Ishikawa (cell line): Measurements from ENCODE around the gene YAP1.

Experiments used
- CEBPB ChIP-seq: IDR thresholded peaks from 2 replicates; pipeline ENCODE4 v1.6.1; 2012
- CREB1 ChIP-seq: IDR thresholded peaks from 2 replicates; pipeline ENCODE4 v1.6.1; 2012; ENCODE audit warnings: low read depth
- EP300 ChIP-seq: IDR thresholded peaks from 2 replicates; pipeline ENCODE4 v1.6.1; 2012; ENCODE audit warnings: borderline replicate concordance
- TAF1 ChIP-seq: IDR thresholded peaks from 2 replicates; pipeline ENCODE4 v1.6.1; 2012; ENCODE audit warnings: low read depth, mild to moderate bottlenecking
- TCF12 ChIP-seq: IDR thresholded peaks from 2 replicates; pipeline ENCODE4 v1.6.1; 2012; ENCODE audit warnings: low read depth
- YY1 ChIP-seq: IDR thresholded peaks from 2 replicates; pipeline ENCODE4 v1.6.1; 2012; ENCODE audit warnings: low read depth
- ZBTB7A ChIP-seq: IDR thresholded peaks from 2 replicates; pipeline ENCODE4 v1.6.1; 2012; ENCODE audit warnings: low read depth
- TF ChIP-seq, protein P1 (sequence below): IDR thresholded peaks from 2 replicates; pipeline ENCODE4 v1.6.1; 2012
- TF ChIP-seq, protein P2 (sequence below): IDR thresholded peaks from 2 replicates; pipeline ENCODE4 v1.6.1; 2012; ENCODE audit warnings: low read depth, mild to moderate bottlenecking

DNA sequence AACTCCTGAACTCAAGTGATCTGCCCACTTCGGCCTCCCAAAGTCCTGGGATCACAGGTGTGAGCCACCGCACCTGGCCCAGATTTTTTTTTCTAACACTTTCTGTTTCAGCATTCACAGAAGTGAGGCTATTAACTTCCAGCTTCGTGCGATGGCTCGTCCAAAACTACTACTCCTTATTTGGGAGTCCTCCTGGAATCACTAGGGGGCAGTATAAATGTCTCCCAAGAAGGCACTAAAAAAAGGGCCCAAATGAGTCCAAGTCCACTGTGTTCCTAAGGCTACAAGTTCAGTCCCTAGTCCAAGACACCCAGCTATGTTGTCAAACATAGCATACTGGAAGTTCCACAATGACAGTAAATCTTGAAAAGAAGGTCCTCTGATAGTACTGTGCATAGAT, 143.8 kb downstream of the YAP1 start:
- TF ChIP-seq EP300: no peak
- no peak for TF ChIP-seq TAF1
- TF ChIP-seq, protein P1, sequence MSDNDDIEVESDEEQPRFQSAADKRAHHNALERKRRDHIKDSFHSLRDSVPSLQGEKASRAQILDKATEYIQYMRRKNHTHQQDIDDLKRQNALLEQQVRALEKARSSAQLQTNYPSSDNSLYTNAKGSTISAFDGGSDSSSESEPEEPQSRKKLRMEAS: no peak
- TF ChIP-seq YY1: no peak
- no peak for TF ChIP-seq CREB1
- no peak for TF ChIP-seq ZBTB7A
- TF ChIP-seq TCF12: no peak
- TF ChIP-seq, protein P2, sequence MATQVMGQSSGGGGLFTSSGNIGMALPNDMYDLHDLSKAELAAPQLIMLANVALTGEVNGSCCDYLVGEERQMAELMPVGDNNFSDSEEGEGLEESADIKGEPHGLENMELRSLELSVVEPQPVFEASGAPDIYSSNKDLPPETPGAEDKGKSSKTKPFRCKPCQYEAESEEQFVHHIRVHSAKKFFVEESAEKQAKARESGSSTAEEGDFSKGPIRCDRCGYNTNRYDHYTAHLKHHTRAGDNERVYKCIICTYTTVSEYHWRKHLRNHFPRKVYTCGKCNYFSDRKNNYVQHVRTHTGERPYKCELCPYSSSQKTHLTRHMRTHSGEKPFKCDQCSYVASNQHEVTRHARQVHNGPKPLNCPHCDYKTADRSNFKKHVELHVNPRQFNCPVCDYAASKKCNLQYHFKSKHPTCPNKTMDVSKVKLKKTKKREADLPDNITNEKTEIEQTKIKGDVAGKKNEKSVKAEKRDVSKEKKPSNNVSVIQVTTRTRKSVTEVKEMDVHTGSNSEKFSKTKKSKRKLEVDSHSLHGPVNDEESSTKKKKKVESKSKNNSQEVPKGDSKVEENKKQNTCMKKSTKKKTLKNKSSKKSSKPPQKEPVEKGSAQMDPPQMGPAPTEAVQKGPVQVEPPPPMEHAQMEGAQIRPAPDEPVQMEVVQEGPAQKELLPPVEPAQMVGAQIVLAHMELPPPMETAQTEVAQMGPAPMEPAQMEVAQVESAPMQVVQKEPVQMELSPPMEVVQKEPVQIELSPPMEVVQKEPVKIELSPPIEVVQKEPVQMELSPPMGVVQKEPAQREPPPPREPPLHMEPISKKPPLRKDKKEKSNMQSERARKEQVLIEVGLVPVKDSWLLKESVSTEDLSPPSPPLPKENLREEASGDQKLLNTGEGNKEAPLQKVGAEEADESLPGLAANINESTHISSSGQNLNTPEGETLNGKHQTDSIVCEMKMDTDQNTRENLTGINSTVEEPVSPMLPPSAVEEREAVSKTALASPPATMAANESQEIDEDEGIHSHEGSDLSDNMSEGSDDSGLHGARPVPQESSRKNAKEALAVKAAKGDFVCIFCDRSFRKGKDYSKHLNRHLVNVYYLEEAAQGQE: no peak
- no peak for TF ChIP-seq CEBPB
